HEK293T (cell line): ENCODE measurements around the gene ZNF236.

Source experiments
- ARNT ChIP-seq: fragments of 450-650 bp; IDR thresholded peaks from 2 replicates; pipeline ENCODE4 v1.6.1; 2017; ENCODE audit warnings: mild to moderate bottlenecking
- BHLHE40 ChIP-seq: fragments of 450-650 bp; IDR thresholded peaks from 2 replicates; pipeline ENCODE4 v1.6.1; 2016; ENCODE audit warnings: mild to moderate bottlenecking, moderate library complexity, borderline replicate concordance
- ELF4 ChIP-seq: fragments of 450-650 bp; IDR thresholded peaks from 2 replicates; pipeline ENCODE4 v1.6.1; 2017; ENCODE audit warnings: antibody characterized with exemption
- FOXA1 ChIP-seq: fragments of 450-650 bp; IDR thresholded peaks from 2 replicates; pipeline ENCODE4 v1.6.1; 2016; ENCODE audit warnings: mild to moderate bottlenecking
- FOXK2 ChIP-seq: fragments of 450-650 bp; IDR thresholded peaks from 2 replicates; pipeline ENCODE4 v1.6.1; 2016; ENCODE audit warnings: mild to moderate bottlenecking
- FOXM1 ChIP-seq: fragments of 450-650 bp; IDR thresholded peaks from 2 replicates; pipeline ENCODE4 v1.6.1; 2017; ENCODE audit warnings: mild to moderate bottlenecking, borderline replicate concordance
- L3MBTL2 ChIP-seq: fragments of 450-650 bp; conservative IDR thresholded peaks from 2 replicates; pipeline ENCODE4 v1.6.1; 2016; ENCODE audit warnings: mild to moderate bottlenecking
- LEF1 ChIP-seq: fragments of 450-650 bp; IDR thresholded peaks from 2 replicates; pipeline ENCODE4 v1.6.1; 2017; ENCODE audit warnings: mild to moderate bottlenecking, borderline replicate concordance
- NFRKB ChIP-seq: fragments of 450-650 bp; IDR thresholded peaks from 2 replicates; pipeline ENCODE4 v1.6.1; 2016; ENCODE audit warnings: mild to moderate bottlenecking, moderate library complexity
- PKNOX1 ChIP-seq: fragments of 450-650 bp; IDR thresholded peaks from 2 replicates; pipeline ENCODE4 v1.6.1; 2016
- SP1 ChIP-seq: fragments of 450-650 bp; IDR thresholded peaks from 2 replicates; pipeline ENCODE4 v1.6.1; 2017
- SUZ12 ChIP-seq: fragments of 450-650 bp; IDR thresholded peaks from 2 replicates; pipeline ENCODE4 v1.6.1; 2016; ENCODE audit warnings: mild to moderate bottlenecking
- TARDBP ChIP-seq: fragments of 450-650 bp; IDR thresholded peaks from 2 replicates; pipeline ENCODE4 v1.6.1; 2016
- ZNF384 ChIP-seq: fragments of 450-650 bp; IDR thresholded peaks from 2 replicates; pipeline ENCODE4 v1.6.1; 2016

GRCh38 chr18:76882146-76882545, 59.8 kb downstream of the ZNF236 start:
- TF ChIP-seq ZNF384 = no peak
- TF ChIP-seq TARDBP = no peak
- no peak for TF ChIP-seq FOXM1
- no peak for TF ChIP-seq PKNOX1
- no peak for TF ChIP-seq SP1
- no peak for TF ChIP-seq FOXA1
- no peak for TF ChIP-seq NFRKB
- no peak for TF ChIP-seq L3MBTL2
- no peak for TF ChIP-seq ARNT
- no peak for TF ChIP-seq SUZ12
- no peak for TF ChIP-seq ELF4
- TF ChIP-seq FOXK2 = no peak
- no peak for TF ChIP-seq BHLHE40
- no peak for TF ChIP-seq LEF1
